Activated naive CD8-positive, alpha-beta T cell treated with anti-CD3 and anti-CD28 coated beads for 36 hours (primary cell): ENCODE measurements around the gene DCLRE1B. TPM values are rescaled to one million over a fixed set of nuclear protein-coding genes. Genes with fewer than 3 reads are reported as not detected.

Experiments used
- DNase-seq: peaks from one replicate; pipeline ENCODE4 v3.0.0; 2021
- H3K27ac Mint-ChIP-seq: one replicate; pipeline ENCODE4 v1.8.0; 2022; ENCODE audit warnings: mild to moderate bottlenecking, moderate library complexity, mixed read lengths
- H3K27me3 Mint-ChIP-seq: one replicate; pipeline ENCODE4 v1.8.0; 2022; ENCODE audit warnings: mild to moderate bottlenecking, mixed read lengths
- H3K36me3 Mint-ChIP-seq: one replicate; pipeline ENCODE4 v1.8.0; 2021; ENCODE audit warnings: mild to moderate bottlenecking, mixed read lengths
- H3K4me1 Mint-ChIP-seq: one replicate; pipeline ENCODE4 v1.8.0; 2021; ENCODE audit warnings: mixed read lengths
- H3K4me3 Mint-ChIP-seq: one replicate; pipeline ENCODE4 v1.8.0; 2022; ENCODE audit warnings: mild to moderate bottlenecking, moderate library complexity, mixed read lengths
- H3K9me3 Mint-ChIP-seq: one replicate; pipeline ENCODE4 v1.8.0; 2022; ENCODE audit warnings: mixed read lengths
- total RNA-seq, 2 experiments: library from RNA; stranded (reverse); gene quantifications; one replicate each; pipeline ENCODE4 v1.2.3, GENCODE V29; 2021

Gene DCLRE1B
- total RNA-seq, 2 experiments from 2014 or later = 25.2 to 26.5 TPM

GRCh38 chr1:113874012-113874879, 30.9 kb upstream of the DCLRE1B start:
- Mint-ChIP-seq H3K4me1 (peaks cover 53% of the 10 kb centered on the region), H3K9me3 (no peaks in the 10 kb centered on the region), H3K4me3 (peak overlapping the region; percentile 48), H3K27ac (peak overlapping the region; percentile 91), H3K36me3 (peaks cover 16% of the 10 kb centered on the region), H3K27me3 (no peaks in the 10 kb centered on the region)
- no peak for DNase-seq

GRCh38 chr1:113875714-113876113, 29.4 kb upstream of the DCLRE1B start:
- H3K4me3 Mint-ChIP-seq = no peak overlapping the region
- DNase-seq = no peak
- H3K4me1 Mint-ChIP-seq = peaks cover 56% of the 10 kb centered on the region
- H3K36me3 Mint-ChIP-seq = peaks cover 9% of the 10 kb centered on the region
- H3K27me3 Mint-ChIP-seq = no peaks in the 10 kb centered on the region
- no peaks in the 10 kb centered on the region for H3K9me3 Mint-ChIP-seq
- H3K27ac Mint-ChIP-seq = peak overlapping the region; percentile 55

- no peak for DNase-seq
- H3K27ac Mint-ChIP-seq = no peak overlapping the region
- no peaks in the 10 kb centered on the region for H3K27me3 Mint-ChIP-seq
- no peak overlapping the region for H3K4me3 Mint-ChIP-seq
- peaks cover 61% of the 10 kb centered on the region for H3K4me1 Mint-ChIP-seq
- peaks cover 7% of the 10 kb centered on the region for H3K36me3 Mint-ChIP-seq
- H3K9me3 Mint-ChIP-seq = no peaks in the 10 kb centered on the region
Observed at GRCh38 chr1:113876176-113876575, 28.9 kb upstream of the DCLRE1B start.

- no peak for DNase-seq
- H3K4me1 Mint-ChIP-seq = peaks cover 43% of the 10 kb centered on the region
- H3K9me3 Mint-ChIP-seq = no peaks in the 10 kb centered on the region
- no peak overlapping the region for H3K27ac Mint-ChIP-seq
- no peak overlapping the region for H3K4me3 Mint-ChIP-seq
- no peaks in the 10 kb centered on the region for H3K27me3 Mint-ChIP-seq
- peaks cover 4% of the 10 kb centered on the region for H3K36me3 Mint-ChIP-seq
Observed at GRCh38 chr1:113879739-113880038, 25.4 kb upstream of the DCLRE1B start.

GRCh38 chr1:113881661-113882060, 23.5 kb upstream of the DCLRE1B start:
- DNase-seq = no peak
- Mint-ChIP-seq H3K27me3 (no peaks in the 10 kb centered on the region), H3K4me1 (peaks cover 28% of the 10 kb centered on the region), H3K27ac (no peak overlapping the region), H3K4me3 (no peak overlapping the region), H3K36me3 (peaks cover 8% of the 10 kb centered on the region), H3K9me3 (no peaks in the 10 kb centered on the region)

GRCh38 chr1:113886417-113887401, 18.4 kb upstream of the DCLRE1B start:
- no peak overlapping the region for H3K4me3 Mint-ChIP-seq
- H3K27me3 Mint-ChIP-seq = no peaks in the 10 kb centered on the region
- H3K4me1 Mint-ChIP-seq = peaks cover 16% of the 10 kb centered on the region
- H3K9me3 Mint-ChIP-seq = no peaks in the 10 kb centered on the region
- H3K27ac Mint-ChIP-seq = no peak overlapping the region
- DNase-seq = no peak
- H3K36me3 Mint-ChIP-seq = peaks cover 5% of the 10 kb centered on the region

GRCh38 chr1:113887402-113888175, 17.5 kb upstream of the DCLRE1B start, which contains the start of gene BCL2L15:
Gene BCL2L15 (minus strand): TSS chr1:113887581. CDS start chr1:113887375, 206 bp downstream.
- peaks cover 9% of the 10 kb centered on the region for H3K36me3 Mint-ChIP-seq
- H3K27ac Mint-ChIP-seq = no peak within 1 kb of the TSS
- no peaks in the 10 kb centered on the region for H3K9me3 Mint-ChIP-seq
- no peak within 1 kb of the TSS for H3K4me3 Mint-ChIP-seq
- H3K27me3 Mint-ChIP-seq = no peaks in the 10 kb centered on the region
- peaks cover 18% of the 10 kb centered on the region for H3K4me1 Mint-ChIP-seq
- DNase-seq = no peak

- Mint-ChIP-seq H3K9me3 (no peaks in the 10 kb centered on the region), H3K36me3 (peaks cover 15% of the 10 kb centered on the region), H3K4me3 (no peak overlapping the region), H3K4me1 (peaks cover 13% of the 10 kb centered on the region), H3K27ac (no peak overlapping the region), H3K27me3 (no peaks in the 10 kb centered on the region)
- no peak for DNase-seq
Observed at GRCh38 chr1:113890816-113891215, 14.3 kb upstream of the DCLRE1B start.

GRCh38 chr1:113891631-113892220, 13.4 kb upstream of the DCLRE1B start:
- no peaks in the 10 kb centered on the region for H3K27me3 Mint-ChIP-seq
- H3K4me3 Mint-ChIP-seq = no peak overlapping the region
- H3K27ac Mint-ChIP-seq = no peak overlapping the region
- no peak for DNase-seq
- no peaks in the 10 kb centered on the region for H3K9me3 Mint-ChIP-seq
- peaks cover 13% of the 10 kb centered on the region for H3K4me1 Mint-ChIP-seq
- H3K36me3 Mint-ChIP-seq = peaks cover 15% of the 10 kb centered on the region

- H3K9me3 Mint-ChIP-seq = no peaks in the 10 kb centered on the region
- H3K4me1 Mint-ChIP-seq = peaks cover 13% of the 10 kb centered on the region
- peaks cover 21% of the 10 kb centered on the region for H3K36me3 Mint-ChIP-seq
- H3K27ac Mint-ChIP-seq = no peak overlapping the region
- H3K27me3 Mint-ChIP-seq = no peaks in the 10 kb centered on the region
- no peak for DNase-seq
- H3K4me3 Mint-ChIP-seq = no peak overlapping the region
Observed at GRCh38 chr1:113893267-113893666, 11.9 kb upstream of the DCLRE1B start.

- Mint-ChIP-seq H3K36me3 (peaks cover 36% of the 10 kb centered on the region), H3K9me3 (no peaks in the 10 kb centered on the region), H3K4me3 (no peak overlapping the region), H3K27ac (no peak overlapping the region), H3K4me1 (peaks cover 29% of the 10 kb centered on the region), H3K27me3 (no peaks in the 10 kb centered on the region)
- DNase-seq = no peak
Observed at GRCh38 chr1:113895098-113895497, 10.0 kb upstream of the DCLRE1B start.

- peaks cover 43% of the 10 kb centered on the region for H3K36me3 Mint-ChIP-seq
Observed at GRCh38 chr1:113895961-113896360, 9.2 kb upstream of the DCLRE1B start.

GRCh38 chr1:113898241-113898814, 6.8 kb upstream of the DCLRE1B start:
- DNase-seq = no peak
- Mint-ChIP-seq H3K9me3 (no peaks in the 10 kb centered on the region), H3K4me1 (peaks cover 44% of the 10 kb centered on the region), H3K36me3 (peaks cover 54% of the 10 kb centered on the region), H3K4me3 (no peak overlapping the region), H3K27ac (peak overlapping the region; percentile 60), H3K27me3 (no peaks in the 10 kb centered on the region)

More at GRCh38 chr1:113895961-113896360, 9.2 kb upstream of the DCLRE1B start:
- Mint-ChIP-seq H3K9me3 (no peaks in the 10 kb centered on the region), H3K4me3 (no peak overlapping the region), H3K27ac (no peak overlapping the region), H3K4me1 (peaks cover 24% of the 10 kb centered on the region), H3K27me3 (no peaks in the 10 kb centered on the region)
- DNase-seq = no peak

GRCh38 chr1:113899111-113899510, 6.0 kb upstream of the DCLRE1B start:
- peaks cover 46% of the 10 kb centered on the region for H3K4me1 Mint-ChIP-seq

More at GRCh38 chr1:113899111-113899510, 6.0 kb upstream of the DCLRE1B start:
- no peaks in the 10 kb centered on the region for H3K9me3 Mint-ChIP-seq
- DNase-seq = no peak
- no peak overlapping the region for H3K4me3 Mint-ChIP-seq
- H3K36me3 Mint-ChIP-seq = peaks cover 56% of the 10 kb centered on the region
- H3K27me3 Mint-ChIP-seq = no peaks in the 10 kb centered on the region
- peak overlapping the region; percentile 60 for H3K27ac Mint-ChIP-seq
